H9 (cell line): ENCODE results near the gene RBP2. TPM values are rescaled to one million over a fixed set of nuclear protein-coding genes. Genes with fewer than 3 reads are reported as not detected.

ENCODE experiments used
- DNase-seq: peaks from one replicate; pipeline ENCODE4 v3.0.0-alpha.2; 2017
- H2AFZ ChIP-seq: one replicate; pipeline ENCODE4 v1.6.1; 2013; ENCODE audit warnings: mild to moderate bottlenecking, low read length, control low read depth, moderate library complexity
- H2AK5ac ChIP-seq: 2 replicates; pipeline ENCODE4 v1.6.1; 2013; ENCODE audit warnings: low read length, control low read depth, mixed read lengths; ENCODE audit not compliant: insufficient read length
- H2BK120ac ChIP-seq: one replicate; pipeline ENCODE4 v1.6.1; 2013; ENCODE audit warnings: low read depth, mild to moderate bottlenecking, low read length, control low read depth, inconsistent platforms; ENCODE audit not compliant: poor library complexity, severe bottlenecking
- H2BK12ac ChIP-seq: 2 replicates; pipeline ENCODE4 v1.6.1; 2013; ENCODE audit warnings: low read length, control low read depth, mixed read lengths, low read depth; ENCODE audit not compliant: insufficient read length
- H2BK15ac ChIP-seq: 2 replicates; pipeline ENCODE4 v1.6.1; 2013; ENCODE audit warnings: low read depth, low read length, control low read depth
- H2BK20ac ChIP-seq: one replicate; pipeline ENCODE4 v1.6.1; 2013; ENCODE audit warnings: low read depth, mild to moderate bottlenecking, low read length, control low read depth, inconsistent platforms; ENCODE audit not compliant: poor library complexity, severe bottlenecking
- H2BK5ac ChIP-seq: 2 replicates; pipeline ENCODE4 v1.6.1; 2013; ENCODE audit warnings: low read length, control low read depth, mixed read lengths; ENCODE audit not compliant: insufficient read length
- H3K14ac ChIP-seq: 2 replicates; pipeline ENCODE4 v1.6.1; 2013; ENCODE audit warnings: low read length, control low read depth; ENCODE audit not compliant: insufficient read depth
- H3K18ac ChIP-seq: 2 replicates; pipeline ENCODE4 v1.6.1; 2013; ENCODE audit warnings: low read depth, mild to moderate bottlenecking, mixed read lengths, low read length, control low read depth; ENCODE audit not compliant: insufficient read length
- H3K23ac ChIP-seq: 2 replicates; pipeline ENCODE4 v1.6.1; 2013; ENCODE audit warnings: low read length, control low read depth, mixed read lengths, low read depth; ENCODE audit not compliant: insufficient read length
- H3K23me2 ChIP-seq: 2 replicates; pipeline ENCODE4 v1.6.1; 2013; ENCODE audit warnings: low read depth, mild to moderate bottlenecking, mixed read lengths, low read length, control low read depth; ENCODE audit not compliant: insufficient read length, poor library complexity, severe bottlenecking
- H3K27ac ChIP-seq: 2 replicates; pipeline ENCODE4 v1.5.1; 2013; ENCODE audit warnings: low read length, control low read depth, mixed read lengths, low read depth; ENCODE audit not compliant: insufficient read length
- H3K27me3 ChIP-seq: 2 replicates; pipeline ENCODE4 v1.6.1; 2013; ENCODE audit warnings: low read length, control low read depth, inconsistent platforms; ENCODE audit not compliant: insufficient read depth
- H3K4ac ChIP-seq: 2 replicates; pipeline ENCODE4 v1.6.1; 2013; ENCODE audit warnings: low read depth, mild to moderate bottlenecking, control low read depth, inconsistent platforms, low read length, moderate library complexity
- H3K4me1 ChIP-seq: 2 replicates; pipeline ENCODE4 v1.6.1; 2013; ENCODE audit warnings: low read length, control low read depth, inconsistent platforms; ENCODE audit not compliant: insufficient read depth
- H3K4me2 ChIP-seq: 2 replicates; pipeline ENCODE4 v1.6.1; 2013; ENCODE audit warnings: low read length, control low read depth, mixed read lengths; ENCODE audit not compliant: insufficient read length, insufficient read depth
- H3K56ac ChIP-seq: 2 replicates; pipeline ENCODE4 v1.6.1; 2013; ENCODE audit warnings: low read depth, mild to moderate bottlenecking, mixed read lengths, low read length, control low read depth; ENCODE audit not compliant: insufficient read length
- H3K79me1 ChIP-seq: 2 replicates; pipeline ENCODE4 v1.6.1; 2013; ENCODE audit warnings: low read depth, mild to moderate bottlenecking, moderate library complexity, low read length, control low read depth, inconsistent platforms; ENCODE audit not compliant: insufficient read depth, poor library complexity, severe bottlenecking
- H3K79me2 ChIP-seq: 2 replicates; pipeline ENCODE4 v1.6.1; 2013; ENCODE audit warnings: low read length, control low read depth, inconsistent platforms; ENCODE audit not compliant: insufficient read depth
- H3K9ac ChIP-seq: 2 replicates; pipeline ENCODE4 v1.6.1; 2013; ENCODE audit warnings: low read length, control low read depth, mixed read lengths; ENCODE audit not compliant: insufficient read length; ENCODE audit errors: extremely low read depth
- H3K9me3 ChIP-seq: one replicate; pipeline ENCODE4 v1.6.1; 2013; ENCODE audit warnings: low read depth, low read length, inconsistent platforms; ENCODE audit not compliant: control insufficient read depth
- H3T11ph ChIP-seq: one replicate; pipeline ENCODE4 v1.6.1; 2013; ENCODE audit warnings: mild to moderate bottlenecking, low read length, control low read depth, inconsistent platforms
- H4K20me1 ChIP-seq: one replicate; pipeline ENCODE4 v1.6.1; 2013; ENCODE audit not compliant: control insufficient read depth, insufficient read length, insufficient read depth
- H4K5ac ChIP-seq: 2 replicates; pipeline ENCODE4 v1.6.1; 2013; ENCODE audit warnings: low read depth, mild to moderate bottlenecking, mixed read lengths, low read length, control low read depth; ENCODE audit not compliant: insufficient read length
- H4K8ac ChIP-seq: replicated peaks from 2 replicates; pipeline ENCODE4 v1.6.1; 2013; ENCODE audit warnings: low read length, control low read depth, mixed read lengths, low read depth; ENCODE audit not compliant: insufficient read length
- H4K91ac ChIP-seq: 2 replicates; pipeline ENCODE4 v1.6.1; 2013; ENCODE audit warnings: low read depth, mild to moderate bottlenecking, moderate library complexity, mixed read lengths, low read length, control low read depth; ENCODE audit not compliant: insufficient read length
- H3K27ac Mint-ChIP-seq, 3 experiments: 2 replicates in 2 of 3; 3 replicates in 1 of 3; pipeline ENCODE4 v1.8.0; 2020 to 2021; ENCODE audit warnings: mixed read lengths in 3 of 3, mild to moderate bottlenecking in 1 of 3, moderate library complexity in 1 of 3
- H3K27me3 Mint-ChIP-seq: 2 replicates; pipeline ENCODE4 v1.8.0; 2021; ENCODE audit warnings: low read depth, mild to moderate bottlenecking, moderate library complexity, mixed read lengths
- H3K36me3 Mint-ChIP-seq, 3 experiments: 2 replicates in 2 of 3; 3 replicates in 1 of 3; pipeline ENCODE4 v1.8.0; 2020 to 2021; ENCODE audit warnings: low read depth in 3 of 3, mixed read lengths in 3 of 3; ENCODE audit not compliant: insufficient read depth in 1 of 3
- H3K4me1 Mint-ChIP-seq, 2 experiments: 2 replicates each; pipeline ENCODE4 v1.8.0; 2020; ENCODE audit warnings: mixed read lengths in 2 of 2
- H3K4me3 Mint-ChIP-seq, 2 experiments: 2 replicates in 1 of 2; 3 replicates in 1 of 2; pipeline ENCODE4 v1.8.0; 2020 to 2021; ENCODE audit warnings: mild to moderate bottlenecking in 2 of 2, mixed read lengths in 2 of 2, moderate library complexity in 1 of 2
- H3K9me3 Mint-ChIP-seq, 2 experiments: 2 replicates in 1 of 2; 3 replicates in 1 of 2; pipeline ENCODE4 v1.8.0; 2020; ENCODE audit warnings: mild to moderate bottlenecking in 2 of 2, mixed read lengths in 2 of 2, moderate library complexity in 1 of 2
- WGBS: extraction: QIAGEN DNeasy Blood & Tissue Kit; methylation state at CpG from one replicate; pipeline ENCODE4 v1.1.7; 2013; ENCODE audit warnings: missing lambda C conversion rate, low lambda C conversion rate, mixed read lengths; ENCODE audit not compliant: insufficient read length; ENCODE audit errors: extremely low coverage; 5-methylcytosine and 5-hydroxymethylcytosine counted together
- total RNA-seq: library from RNA; stranded (reverse); gene quantifications from 2 replicates; pipeline ENCODE4 v1.2.1, GENCODE V29; 2021
- TF ChIP-seq, protein P1 (sequence below): fragments of 200-600 bp; sonication (generic); conservative IDR thresholded peaks from 3 replicates; pipeline ENCODE4 v1.8.0; 2021; ENCODE audit warnings: antibody characterized with exemption, mild to moderate bottlenecking

RBP2 gene
- total RNA-seq, 1 experiment from 2014 or later = not detected

DNA sequence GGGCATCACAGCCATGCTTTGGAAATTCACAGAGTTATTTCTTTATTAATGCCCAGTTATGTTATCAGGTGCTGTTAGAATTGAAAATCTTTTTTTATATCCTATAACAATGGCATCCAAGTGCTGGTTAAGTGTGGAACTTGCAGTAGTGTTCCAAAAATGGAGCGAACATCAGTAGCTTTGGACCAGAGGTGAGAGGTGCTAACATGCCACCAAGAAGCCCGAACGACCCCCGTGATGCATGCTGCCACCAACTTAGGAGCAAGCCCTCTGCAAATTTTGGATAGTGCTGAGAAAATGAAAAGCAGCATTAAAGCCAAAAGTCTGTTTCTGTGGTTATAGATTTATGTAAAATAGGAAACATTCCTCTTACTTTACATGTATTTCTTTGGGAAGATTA, 38.4 kb upstream of the RBP2 start:
- Mint-ChIP-seq H3K36me3 (no peaks in the 10 kb centered on the region; a peak in 1 of 7 replicates), H3K27ac (no peak overlapping the region), H3K4me1 (no peaks in the 10 kb centered on the region), H3K27me3 (no peaks in the 10 kb centered on the region), H3K4me3 (no peak overlapping the region), H3K9me3 (no peaks in the 10 kb centered on the region)
- H4K91ac ChIP-seq = no peak overlapping the region
- DNase-seq = no peak
- no peak overlapping the region for H3K4me2 ChIP-seq
- H3K56ac ChIP-seq = no peak overlapping the region
- no peak overlapping the region for H2BK5ac ChIP-seq
- H3K9ac ChIP-seq = no peak overlapping the region
- no peak overlapping the region for H4K5ac ChIP-seq
- no peaks in the 10 kb centered on the region for H4K20me1 ChIP-seq
- no peak overlapping the region for H2BK120ac ChIP-seq
- H4K8ac ChIP-seq = no peak overlapping the region
- no peak overlapping the region for H2AK5ac ChIP-seq
- no peaks in the 10 kb centered on the region for H3K79me2 ChIP-seq
- H3K18ac ChIP-seq = no peak overlapping the region
- no peaks in the 10 kb centered on the region for H3K9me3 ChIP-seq
- no peak overlapping the region for H2BK12ac ChIP-seq
- H3K27me3 ChIP-seq = no peaks in the 10 kb centered on the region; the same call in 1 of the 2 replicates
- H3K23me2 ChIP-seq = no peaks in the 10 kb centered on the region
- no peak overlapping the region for H3K4ac ChIP-seq
- no peak overlapping the region for H3T11ph ChIP-seq
- no peak overlapping the region for H3K27ac ChIP-seq
- TF ChIP-seq, protein P1, sequence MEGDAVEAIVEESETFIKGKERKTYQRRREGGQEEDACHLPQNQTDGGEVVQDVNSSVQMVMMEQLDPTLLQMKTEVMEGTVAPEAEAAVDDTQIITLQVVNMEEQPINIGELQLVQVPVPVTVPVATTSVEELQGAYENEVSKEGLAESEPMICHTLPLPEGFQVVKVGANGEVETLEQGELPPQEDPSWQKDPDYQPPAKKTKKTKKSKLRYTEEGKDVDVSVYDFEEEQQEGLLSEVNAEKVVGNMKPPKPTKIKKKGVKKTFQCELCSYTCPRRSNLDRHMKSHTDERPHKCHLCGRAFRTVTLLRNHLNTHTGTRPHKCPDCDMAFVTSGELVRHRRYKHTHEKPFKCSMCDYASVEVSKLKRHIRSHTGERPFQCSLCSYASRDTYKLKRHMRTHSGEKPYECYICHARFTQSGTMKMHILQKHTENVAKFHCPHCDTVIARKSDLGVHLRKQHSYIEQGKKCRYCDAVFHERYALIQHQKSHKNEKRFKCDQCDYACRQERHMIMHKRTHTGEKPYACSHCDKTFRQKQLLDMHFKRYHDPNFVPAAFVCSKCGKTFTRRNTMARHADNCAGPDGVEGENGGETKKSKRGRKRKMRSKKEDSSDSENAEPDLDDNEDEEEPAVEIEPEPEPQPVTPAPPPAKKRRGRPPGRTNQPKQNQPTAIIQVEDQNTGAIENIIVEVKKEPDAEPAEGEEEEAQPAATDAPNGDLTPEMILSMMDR = no peak
- no CpG with 5 or more reads among the region's 4 CpGs for WGBS
- no peak overlapping the region for H3K23ac ChIP-seq
- H3K14ac ChIP-seq = no peak overlapping the region
- H2AFZ ChIP-seq = no peak overlapping the region
- H2BK20ac ChIP-seq = no peak overlapping the region
- no peaks in the 10 kb centered on the region for H3K79me1 ChIP-seq
- H2BK15ac ChIP-seq = no peak overlapping the region
- no peaks in the 10 kb centered on the region for H3K4me1 ChIP-seq
